ENCODE data around the gene FGF10.

The FGF10 gene

GRCh38 chr5:44257221-44257620 lies 132.0 kb downstream of the FGF10 start:
- no peak for DNase-seq (ENCODE audit: low read depth)
